Measurements from ENCODE around the gene MUC6.

The MUC6 gene

GRCh38 chr11:1027483-1028290 lies 8.8 kb downstream of the MUC6 start:
- TF ChIP-seq CTCF (IDR thresholded peaks at IDR 0.05; ENCODE audit: low read depth, low read length): no peak
- no peak for DNase-seq (ENCODE audit: low read depth, low spot score)
- in situ Hi-C loops (cut with HindIII; ENCODE audit: low sequenced_read_pairs): no loop called here
- H3K4me3 ChIP-seq (ENCODE audit: low read depth, low read length): no peak overlapping the region

- DNase-seq (ENCODE audit: low read depth, low spot score): no peak
- H3K4me3 ChIP-seq (ENCODE audit: low read depth, low read length): no peak overlapping the region
- TF ChIP-seq CTCF (IDR thresholded peaks at IDR 0.05; ENCODE audit: low read depth, low read length): no peak
- in situ Hi-C loops (cut with HindIII; ENCODE audit: low sequenced_read_pairs): no loop called here
Measured at GRCh38 chr11:1026641-1027482, 9.7 kb downstream of the MUC6 start.

GRCh38 chr11:1026163-1026450 lies 10.4 kb downstream of the MUC6 start:
- no peak for TF ChIP-seq CTCF (IDR thresholded peaks at IDR 0.05; ENCODE audit: low read depth, low read length)
- in situ Hi-C loops (cut with HindIII; ENCODE audit: low sequenced_read_pairs): no loop called here
- DNase-seq (ENCODE audit: low read depth, low spot score): no peak
- no peak overlapping the region for H3K4me3 ChIP-seq (ENCODE audit: low read depth, low read length)

- in situ Hi-C loops (cut with HindIII; ENCODE audit: low sequenced_read_pairs): no loop called here
- H3K4me3 ChIP-seq (ENCODE audit: low read depth, low read length): no peak overlapping the region
- no peak for TF ChIP-seq CTCF (IDR thresholded peaks at IDR 0.05; ENCODE audit: low read depth, low read length)
- DNase-seq (ENCODE audit: low read depth, low spot score): no peak
Measured at GRCh38 chr11:1025410-1026162, 10.9 kb downstream of the MUC6 start.

GRCh38 chr11:1024597-1025409 lies 11.7 kb downstream of the MUC6 start:
- no peak for DNase-seq (ENCODE audit: low read depth, low spot score)
- in situ Hi-C loops (cut with HindIII; ENCODE audit: low sequenced_read_pairs): no loop called here
- H3K4me3 ChIP-seq (ENCODE audit: low read depth, low read length): no peak overlapping the region
- no peak for TF ChIP-seq CTCF (IDR thresholded peaks at IDR 0.05; ENCODE audit: low read depth, low read length)
